ENCODE data around the gene PGR. TPM values are rescaled to one million over a fixed set of nuclear protein-coding genes. Genes with fewer than 3 reads are reported as not detected.

PGR gene
- total RNA-seq, 3 donors from 2014 or later: 0.49 to 5.5 (median 0.92) TPM

DNA sequence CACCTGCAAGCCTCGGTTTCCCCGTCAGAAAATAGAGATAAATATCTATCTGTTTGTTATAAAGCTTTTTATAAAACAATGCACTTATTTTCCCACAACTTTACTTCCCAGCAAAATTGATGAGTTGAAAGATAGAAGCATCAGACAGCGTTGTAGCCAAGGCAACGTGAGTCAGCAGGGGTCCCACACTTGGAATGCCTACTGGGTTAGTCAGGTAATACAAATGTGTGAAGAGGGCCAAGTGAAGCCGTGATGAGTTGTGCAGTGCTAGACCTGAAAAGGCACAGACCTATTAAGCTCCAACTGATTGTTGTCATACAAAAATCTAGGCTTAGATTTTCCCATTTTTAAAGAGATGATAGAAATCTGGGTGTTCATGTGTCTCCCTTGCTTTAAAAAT lies 118.7 kb downstream of the PGR start:
- H3K4me3 ChIP-seq: no peak overlapping the region
- no peaks in the 10 kb centered on the region for H3K4me1 ChIP-seq (ENCODE audit: low read depth)
- ATAC-seq (no peak), DNase-seq (no peak)
- TF ChIP-seq CTCF (IDR thresholded peaks at IDR 0.05): no peak
- no peaks in the 10 kb centered on the region for H3K9me3 ChIP-seq
- H3K36me3 ChIP-seq (ENCODE audit: low read depth): no peaks in the 10 kb centered on the region
- intact Hi-C loops (cut with DNase I, micrococcal nuclease): no loop called here

DNA sequence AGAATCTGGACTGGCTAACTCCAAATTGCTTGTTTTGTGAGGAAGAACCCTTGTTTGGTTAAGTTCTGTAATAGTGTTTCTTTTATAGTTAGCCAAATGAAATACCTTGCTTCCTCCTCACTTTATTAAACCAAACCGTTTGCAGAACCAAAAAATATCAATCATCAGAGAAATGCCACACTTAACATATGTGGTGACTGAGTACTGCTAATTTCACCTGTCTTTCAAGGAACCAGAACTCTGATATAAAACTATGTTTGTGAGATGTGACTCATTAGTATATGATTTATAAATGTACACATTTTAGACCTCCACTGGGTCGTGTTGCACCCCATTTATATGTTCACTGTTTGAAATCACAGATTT lies 119.9 kb downstream of the PGR start:
- Histone ChIP-seq H3K36me3 (ENCODE audit: low read depth) (no peaks in the 10 kb centered on the region), H3K9me3 (no peaks in the 10 kb centered on the region), H3K4me1 (ENCODE audit: low read depth) (no peaks in the 10 kb centered on the region), H3K4me3 (no peak overlapping the region)
- no peak for ATAC-seq
- TF ChIP-seq CTCF (IDR thresholded peaks at IDR 0.05): no peak
- intact Hi-C loops (cut with DNase I, micrococcal nuclease): no loop called here
- no peak for DNase-seq

DNA sequence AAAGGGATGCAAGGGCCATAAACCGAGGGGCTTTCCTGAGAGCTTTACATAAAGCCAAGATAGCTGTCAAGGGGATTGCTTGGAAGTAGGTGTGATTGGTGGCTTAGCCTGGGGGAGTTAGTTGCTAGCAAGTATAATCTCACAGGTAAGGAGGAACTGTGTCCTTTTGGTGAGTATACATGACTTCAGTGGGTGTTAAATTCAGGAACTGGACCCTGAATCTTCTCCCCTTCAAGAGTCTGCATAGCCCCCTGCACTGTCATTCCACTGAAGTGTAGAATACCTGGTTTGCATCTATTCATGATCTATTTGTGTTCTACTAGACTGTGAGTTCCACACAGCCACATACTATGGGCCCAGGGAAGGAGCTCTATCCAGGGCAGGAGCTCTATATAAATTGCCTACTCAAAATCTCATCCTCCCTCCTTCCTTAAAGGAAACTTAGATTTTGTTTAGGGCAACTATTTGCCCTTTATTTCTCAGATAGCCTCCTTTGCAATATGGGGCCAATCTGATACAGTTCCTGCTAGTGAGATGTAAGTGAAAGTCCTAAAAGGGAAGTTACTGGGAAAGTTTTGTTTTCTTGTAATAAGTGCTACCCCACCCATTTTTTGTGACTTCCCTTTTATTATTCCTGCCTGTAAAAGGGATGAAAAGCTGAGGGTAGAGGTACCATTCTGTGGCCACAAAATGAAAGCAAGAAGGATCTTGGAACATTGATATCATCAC lies 120.5 kb downstream of the PGR start:
- ATAC-seq: no peak
- no peak for DNase-seq
- intact Hi-C loops (cut with DNase I, micrococcal nuclease): no loop called here

DNA sequence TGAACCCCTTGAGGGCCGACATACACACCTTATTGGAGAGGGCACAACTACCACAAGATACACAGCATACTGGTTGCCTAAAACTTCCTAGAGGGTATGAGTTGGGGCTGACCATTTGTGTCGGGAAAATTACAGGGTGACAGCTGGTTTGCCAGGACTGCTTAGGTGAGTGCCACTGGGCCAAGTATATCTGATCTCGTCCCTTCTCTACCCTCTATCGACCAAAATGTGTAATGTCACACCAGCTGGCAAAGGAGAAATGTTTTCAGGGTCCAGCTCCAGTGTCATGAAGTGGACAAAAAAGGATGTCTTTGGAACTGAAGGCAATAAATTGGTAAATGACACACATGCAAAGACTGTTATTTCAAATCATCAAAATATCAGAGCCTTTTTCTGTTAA lies 126.1 kb downstream of the PGR start:
- Histone ChIP-seq H3K9me3 (no peaks in the 10 kb centered on the region), H3K4me1 (ENCODE audit: low read depth) (no peaks in the 10 kb centered on the region), H3K36me3 (ENCODE audit: low read depth) (no peaks in the 10 kb centered on the region), H3K4me3 (no peak overlapping the region)
- DNase-seq: no peak
- TF ChIP-seq CTCF (IDR thresholded peaks at IDR 0.05): no peak
- intact Hi-C loops (cut with DNase I, micrococcal nuclease): no loop called here
- ATAC-seq: no peak

More for the DNA sequence above, 120.5 kb downstream of the PGR start:
- no peaks in the 10 kb centered on the region for H3K4me1 ChIP-seq (ENCODE audit: low read depth)
- H3K4me3 ChIP-seq: no peak overlapping the region
- no peaks in the 10 kb centered on the region for H3K36me3 ChIP-seq (ENCODE audit: low read depth)
- no peak for TF ChIP-seq CTCF (IDR thresholded peaks at IDR 0.05)
- H3K9me3 ChIP-seq: no peaks in the 10 kb centered on the region

DNA sequence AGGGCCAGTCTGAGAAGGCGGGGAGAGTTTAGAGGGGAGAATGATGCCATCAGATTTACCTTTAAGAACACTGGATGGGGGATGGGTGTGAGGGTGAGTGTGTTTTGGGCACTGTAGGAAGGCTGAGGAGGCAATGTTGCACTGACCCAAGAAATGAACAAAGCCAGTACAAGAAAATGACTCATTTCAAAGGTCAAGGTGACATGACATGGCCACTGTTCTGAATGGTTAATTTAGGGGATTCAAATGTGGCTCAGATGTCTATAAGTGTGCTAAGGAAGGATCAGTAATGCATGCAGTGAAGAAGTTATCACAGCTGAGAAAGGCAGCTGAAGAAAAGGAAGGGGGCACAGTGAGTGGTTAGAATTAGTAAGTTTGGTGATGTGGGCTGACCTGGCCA lies 129.9 kb downstream of the PGR start:
- Histone ChIP-seq H3K4me1 (ENCODE audit: low read depth) (no peaks in the 10 kb centered on the region), H3K4me3 (no peak overlapping the region)

More for the DNA sequence above, 129.9 kb downstream of the PGR start:
- ATAC-seq (no peak), DNase-seq (no peak)
- intact Hi-C loops (cut with DNase I, micrococcal nuclease): no loop called here
- Histone ChIP-seq H3K9me3 (no peaks in the 10 kb centered on the region), H3K36me3 (ENCODE audit: low read depth) (no peaks in the 10 kb centered on the region)
- no peak for TF ChIP-seq CTCF (IDR thresholded peaks at IDR 0.05)
